ENCODE data around the gene MRFAP1L1.

The MRFAP1L1 gene

DNA sequence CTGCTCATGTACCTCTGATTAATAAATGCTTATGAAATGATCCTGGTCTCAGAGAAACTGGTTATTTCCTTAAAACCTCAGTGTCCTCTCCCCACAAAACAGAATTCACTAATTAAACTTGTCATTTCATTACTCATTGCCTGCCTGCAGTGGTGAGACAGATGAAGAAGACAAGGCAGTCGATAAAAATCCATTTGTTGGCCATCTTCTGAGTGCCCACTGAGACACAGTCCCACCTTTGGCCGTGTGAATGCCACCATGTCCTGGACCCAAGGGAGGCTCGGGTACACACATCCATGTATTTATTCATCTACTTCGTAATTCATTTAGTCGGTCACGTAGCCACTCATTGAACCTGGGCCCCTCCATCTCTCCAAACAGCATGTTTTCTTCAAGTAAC, 12.5 kb downstream of the MRFAP1L1 start:
- H3K27ac ChIP-seq, result peak overlapping the region; percentile 94
- no peak for DNase-seq (ENCODE audit: low spot score)
- TF ChIP-seq, protein P1, sequence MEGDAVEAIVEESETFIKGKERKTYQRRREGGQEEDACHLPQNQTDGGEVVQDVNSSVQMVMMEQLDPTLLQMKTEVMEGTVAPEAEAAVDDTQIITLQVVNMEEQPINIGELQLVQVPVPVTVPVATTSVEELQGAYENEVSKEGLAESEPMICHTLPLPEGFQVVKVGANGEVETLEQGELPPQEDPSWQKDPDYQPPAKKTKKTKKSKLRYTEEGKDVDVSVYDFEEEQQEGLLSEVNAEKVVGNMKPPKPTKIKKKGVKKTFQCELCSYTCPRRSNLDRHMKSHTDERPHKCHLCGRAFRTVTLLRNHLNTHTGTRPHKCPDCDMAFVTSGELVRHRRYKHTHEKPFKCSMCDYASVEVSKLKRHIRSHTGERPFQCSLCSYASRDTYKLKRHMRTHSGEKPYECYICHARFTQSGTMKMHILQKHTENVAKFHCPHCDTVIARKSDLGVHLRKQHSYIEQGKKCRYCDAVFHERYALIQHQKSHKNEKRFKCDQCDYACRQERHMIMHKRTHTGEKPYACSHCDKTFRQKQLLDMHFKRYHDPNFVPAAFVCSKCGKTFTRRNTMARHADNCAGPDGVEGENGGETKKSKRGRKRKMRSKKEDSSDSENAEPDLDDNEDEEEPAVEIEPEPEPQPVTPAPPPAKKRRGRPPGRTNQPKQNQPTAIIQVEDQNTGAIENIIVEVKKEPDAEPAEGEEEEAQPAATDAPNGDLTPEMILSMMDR (conservative IDR thresholded peaks at IDR 0.05; ENCODE audit: low read depth), result no peak
- ChIA-PET CTCF (no interaction called here), POLR2A (ENCODE audit: low non-redundant PET) (no interaction called here)

- TF ChIP-seq, protein P1 (conservative IDR thresholded peaks at IDR 0.05; ENCODE audit: low read depth), result no peak
- POLR2A ChIA-PET (ENCODE audit: low non-redundant PET), result no interaction called here
- peak overlapping the region; percentile 94 for H3K27ac ChIP-seq
- no peak for DNase-seq (ENCODE audit: low spot score)
- CTCF ChIA-PET, result interaction anchor here (1.0 kb wide), 1 partner anchor 22 kb away, joined by 3 read pairs; no protein-coding TSS in a partner anchor
These were observed 13.1 kb downstream of the MRFAP1L1 start for GRCh38 chr4:6696611-6697010.

DNA sequence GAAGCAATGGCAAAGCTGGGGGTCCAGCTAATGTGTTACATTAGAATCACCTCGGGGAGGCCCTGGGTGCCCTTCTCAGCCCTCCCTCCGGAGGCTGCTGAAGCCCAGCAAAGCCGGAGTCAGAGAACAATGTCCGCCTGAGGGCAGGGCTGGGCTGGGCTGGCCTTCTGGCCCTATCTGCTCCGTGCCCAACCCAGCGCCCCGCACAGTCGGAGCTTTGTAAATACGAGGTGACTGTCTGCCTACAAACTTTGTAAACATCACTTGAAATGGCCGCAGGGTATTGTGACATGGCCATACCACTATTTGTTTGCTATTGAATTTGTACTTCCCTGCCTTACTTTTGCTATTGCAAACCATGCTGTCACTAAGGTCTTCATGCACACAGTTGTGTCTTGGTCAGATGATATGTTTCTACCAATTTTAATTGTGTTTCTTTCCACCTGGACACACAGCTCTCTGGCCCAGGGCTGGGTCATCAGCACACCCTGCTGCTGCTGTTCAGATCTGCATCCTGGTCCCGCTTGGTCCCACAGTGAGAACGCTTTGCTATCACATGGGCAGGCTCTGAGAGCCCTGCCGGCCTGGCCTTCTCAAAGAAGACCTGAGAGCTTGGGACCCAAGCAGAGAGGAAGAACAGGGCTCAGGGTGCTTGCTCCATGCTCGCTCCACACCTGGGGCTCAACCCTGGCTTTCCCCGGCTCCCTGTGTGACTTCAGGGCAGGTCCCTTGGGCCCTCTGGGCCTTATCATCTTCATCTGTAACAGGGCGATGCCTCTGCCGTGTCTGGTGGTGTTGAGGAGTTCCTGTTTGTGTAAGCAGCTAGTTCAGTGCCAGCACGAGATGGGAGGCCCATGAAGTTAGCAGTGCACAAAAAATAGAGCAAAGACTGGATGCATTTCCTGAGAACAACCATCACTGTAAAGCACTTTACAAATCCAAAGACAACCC, 13.7 kb downstream of the MRFAP1L1 start:
- TF ChIP-seq, protein P1 (conservative IDR thresholded peaks at IDR 0.05; ENCODE audit: low read depth), result no peak
- POLR2A ChIA-PET (ENCODE audit: low non-redundant PET), result no interaction called here
- DNase-seq (ENCODE audit: low spot score), result peak; percentile 15
- H3K27ac ChIP-seq, result peak overlapping the region; percentile 94
- CTCF ChIA-PET, result interaction anchor here (0.6 to 1.0 kb wide), 4 partner anchors 21 to 375 kb away, joined by 3 read pairs; no protein-coding TSS in a partner anchor

- CTCF ChIA-PET, result interaction anchor here (0.7 kb wide), 1 partner anchor 188 kb away, joined by 7 read pairs; no protein-coding TSS in a partner anchor
- POLR2A ChIA-PET (ENCODE audit: low non-redundant PET), result no interaction called here
- TF ChIP-seq, protein P1 (conservative IDR thresholded peaks at IDR 0.05; ENCODE audit: low read depth), result no peak
- no peak for DNase-seq (ENCODE audit: low spot score)
- H3K27ac ChIP-seq, result peak overlapping the region; percentile 30
These were observed 15.3 kb downstream of the MRFAP1L1 start for GRCh38 chr4:6694177-6694901.

- peak within 1 kb of the TSS; percentile 30 for H3K27ac ChIP-seq
- DNase-seq (ENCODE audit: low spot score), result no peak
- ChIA-PET POLR2A (ENCODE audit: low non-redundant PET) (no interaction called here), CTCF (interaction anchor here (0.7 kb wide), 1 partner anchor 23 kb away, joined by 4 read pairs; no protein-coding TSS in a partner anchor)
- TF ChIP-seq, protein P1 (conservative IDR thresholded peaks at IDR 0.05; ENCODE audit: low read depth), result no peak
These were observed 16.2 kb downstream of the MRFAP1L1 start, which contains the start of gene S100P for GRCh38 chr4:6693231-6694176. Gene S100P, plus strand, starts transcription at chr4:6693878. Its CDS starts 55 bp downstream, at chr4:6693933.

All from RWPE1 (cell line).